Body of pancreas (tissue), 4 donors: ENCODE results near the gene LRP3.

Experiments used
- POLR2A ChIP-seq, 3 donors: fragments of 450-650 bp; IDR thresholded peaks; one replicate each; pipeline ENCODE4 v1.6.1; 2016; ENCODE audit warnings: antibody characterized with exemption in 3 of 3, mild to moderate bottlenecking in 2 of 3
- TF ChIP-seq, protein P1 (sequence below), 7 experiments: fragments of 450-650 bp in 4 of 7; fragments of 200-600 bp in 3 of 7; sonication (generic) in 3 of 7; IDR thresholded peaks; one replicate each; pipeline ENCODE4 v1.5.1; 2016 to 2019; ENCODE audit warnings: antibody characterized with exemption in 7 of 7

DNA sequence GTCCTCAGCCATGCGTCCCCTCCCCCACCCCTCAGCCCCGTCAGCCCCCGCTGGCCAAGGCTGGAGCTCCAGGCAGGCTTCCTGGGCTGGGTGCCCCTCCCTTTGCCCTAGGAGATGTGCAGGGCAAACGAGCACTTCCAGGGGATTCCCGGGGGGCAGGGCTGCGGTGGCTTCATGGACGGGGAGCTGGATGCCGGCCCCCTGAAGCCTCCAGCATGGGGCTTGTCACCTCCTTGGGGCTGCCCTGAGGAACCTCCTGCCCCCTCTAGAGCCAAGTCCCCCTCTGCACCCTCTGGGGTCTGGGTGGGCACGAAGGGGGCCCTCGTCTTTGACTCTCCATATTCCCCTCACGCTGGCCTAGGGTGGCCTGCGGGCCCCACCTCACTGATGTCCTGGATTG is 56.9 kb downstream of the LRP3 start:
- TF ChIP-seq, protein P1, sequence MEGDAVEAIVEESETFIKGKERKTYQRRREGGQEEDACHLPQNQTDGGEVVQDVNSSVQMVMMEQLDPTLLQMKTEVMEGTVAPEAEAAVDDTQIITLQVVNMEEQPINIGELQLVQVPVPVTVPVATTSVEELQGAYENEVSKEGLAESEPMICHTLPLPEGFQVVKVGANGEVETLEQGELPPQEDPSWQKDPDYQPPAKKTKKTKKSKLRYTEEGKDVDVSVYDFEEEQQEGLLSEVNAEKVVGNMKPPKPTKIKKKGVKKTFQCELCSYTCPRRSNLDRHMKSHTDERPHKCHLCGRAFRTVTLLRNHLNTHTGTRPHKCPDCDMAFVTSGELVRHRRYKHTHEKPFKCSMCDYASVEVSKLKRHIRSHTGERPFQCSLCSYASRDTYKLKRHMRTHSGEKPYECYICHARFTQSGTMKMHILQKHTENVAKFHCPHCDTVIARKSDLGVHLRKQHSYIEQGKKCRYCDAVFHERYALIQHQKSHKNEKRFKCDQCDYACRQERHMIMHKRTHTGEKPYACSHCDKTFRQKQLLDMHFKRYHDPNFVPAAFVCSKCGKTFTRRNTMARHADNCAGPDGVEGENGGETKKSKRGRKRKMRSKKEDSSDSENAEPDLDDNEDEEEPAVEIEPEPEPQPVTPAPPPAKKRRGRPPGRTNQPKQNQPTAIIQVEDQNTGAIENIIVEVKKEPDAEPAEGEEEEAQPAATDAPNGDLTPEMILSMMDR (IDR thresholded peaks at IDR 0.05) = no peak
- no peak for TF ChIP-seq POLR2A (IDR thresholded peaks at IDR 0.05)
